Suprapubic skin (tissue), 4 donors: ENCODE results near the gene BAIAP3. TPM values are rescaled to one million over a fixed set of nuclear protein-coding genes. Genes with fewer than 3 reads are reported as not detected.

Source experiments
- DNase-seq, 2 donors: peaks; one replicate each; pipeline ENCODE4 v3.0.0-alpha.2; 2019; ENCODE audit warnings: low spot score in 2 of 2
- H3K27ac ChIP-seq: fragments of 200-600 bp; sonication (generic); one replicate; pipeline ENCODE4 v1.5.1; 2019
- H3K27me3 ChIP-seq: fragments of 200-600 bp; sonication (generic); one replicate; pipeline ENCODE4 v1.5.1; 2019
- H3K36me3 ChIP-seq: fragments of 200-600 bp; sonication (generic); one replicate; pipeline ENCODE4 v1.5.1; 2019
- H3K4me1 ChIP-seq: fragments of 200-600 bp; sonication (generic); one replicate; pipeline ENCODE4 v1.5.1; 2019
- H3K4me3 ChIP-seq: fragments of 200-600 bp; sonication (generic); one replicate; pipeline ENCODE4 v1.5.1; 2019; ENCODE audit warnings: mild to moderate bottlenecking
- H3K9me3 ChIP-seq: fragments of 200-600 bp; sonication (generic); one replicate; pipeline ENCODE4 v1.5.1; 2019
- EP300 ChIP-seq: sonication (generic); formaldehyde crosslinking; IDR thresholded peaks from one replicate; pipeline ENCODE4 v1.6.1; 2017; ENCODE audit warnings: antibody characterized with exemption
- POLR2A ChIP-seq, 2 donors: fragments of 450-650 bp; IDR thresholded peaks; one replicate each; pipeline ENCODE4 v1.6.1; 2017; ENCODE audit warnings: antibody characterized with exemption in 2 of 2, mild to moderate bottlenecking in 2 of 2, moderate library complexity in 2 of 2
- POLR2AphosphoS5 ChIP-seq, 3 donors: sonication (generic); formaldehyde crosslinking; IDR thresholded peaks; one replicate each; pipeline ENCODE4 v1.6.1; 2017; ENCODE audit warnings: antibody characterized with exemption in 3 of 3
- WGBS: methylation state at CpG from one replicate; pipeline ENCODE4 v1.1.5; 2018; 5-methylcytosine and 5-hydroxymethylcytosine counted together
- total RNA-seq, 4 donors: library from RNA; depleted of rRNA; stranded (reverse); fragments of >200 nt; gene quantifications; one replicate each; pipeline ENCODE4 v1.1.0, GENCODE V29; 2016
- TF ChIP-seq, protein P1 (sequence below), 2 donors: fragments of 200-600 bp in 1 of 2; fragments of 450-650 bp in 1 of 2; sonication (generic) in 1 of 2; IDR thresholded peaks; one replicate each; pipeline ENCODE4 v1.5.1; 2016 to 2019; ENCODE audit warnings: antibody characterized with exemption in 2 of 2, mild to moderate bottlenecking in 1 of 2, moderate library complexity in 1 of 2

BAIAP3 gene
- total RNA-seq, 4 donors from 2014 or later, result 0.87 to 6.2 (median 2.5) TPM

DNA sequence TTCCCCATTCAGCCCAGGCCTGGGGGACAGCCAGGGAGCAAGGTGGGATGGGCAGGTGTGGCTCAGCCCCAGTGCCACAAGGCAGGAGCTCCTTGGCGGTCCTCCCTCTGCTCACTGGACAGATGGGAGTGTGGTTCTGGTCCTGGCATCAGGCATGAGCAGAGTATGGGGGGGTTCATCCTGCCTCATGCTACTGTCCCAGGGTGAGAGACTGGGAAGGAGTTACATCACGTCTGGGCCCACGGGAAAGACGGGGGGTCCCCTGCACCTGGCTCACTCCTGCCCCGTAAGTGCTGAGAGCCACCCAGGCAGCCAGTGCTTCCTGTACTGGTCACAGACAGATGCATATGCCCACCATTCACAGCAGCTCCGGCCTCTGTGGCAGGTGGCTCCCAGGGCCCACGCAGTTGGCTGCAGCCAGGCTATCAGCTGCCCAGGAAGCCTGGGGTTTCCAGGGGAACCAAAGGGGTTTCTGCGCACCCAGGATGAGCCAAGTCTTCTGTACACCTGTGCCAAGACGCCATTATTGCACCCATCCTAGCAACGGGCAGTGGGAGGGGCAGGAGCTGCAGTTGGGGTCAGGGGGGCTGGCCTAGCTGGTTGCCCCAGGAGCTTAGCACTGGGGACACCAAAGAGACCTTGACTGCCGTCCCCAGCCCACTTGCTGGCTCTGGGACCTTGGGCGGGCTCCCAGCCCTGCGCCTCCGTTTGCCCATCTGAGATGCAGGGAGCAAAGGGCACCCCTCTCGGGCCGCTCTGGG is 1.9 kb downstream of the BAIAP3 start:
- Histone ChIP-seq H3K4me1 (peaks cover 35% of the 10 kb centered on the region), H3K9me3 (no peaks in the 10 kb centered on the region), H3K27ac (no peak overlapping the region), H3K36me3 (no peaks in the 10 kb centered on the region), H3K27me3 (peaks cover 84% of the 10 kb centered on the region), H3K4me3 (no peak overlapping the region)
- no peak for DNase-seq
- WGBS, result 50% methylated on average over 9 of the region's 16 CpGs
- TF ChIP-seq POLR2A (IDR thresholded peaks at IDR 0.05), result no peak
- TF ChIP-seq, protein P1, sequence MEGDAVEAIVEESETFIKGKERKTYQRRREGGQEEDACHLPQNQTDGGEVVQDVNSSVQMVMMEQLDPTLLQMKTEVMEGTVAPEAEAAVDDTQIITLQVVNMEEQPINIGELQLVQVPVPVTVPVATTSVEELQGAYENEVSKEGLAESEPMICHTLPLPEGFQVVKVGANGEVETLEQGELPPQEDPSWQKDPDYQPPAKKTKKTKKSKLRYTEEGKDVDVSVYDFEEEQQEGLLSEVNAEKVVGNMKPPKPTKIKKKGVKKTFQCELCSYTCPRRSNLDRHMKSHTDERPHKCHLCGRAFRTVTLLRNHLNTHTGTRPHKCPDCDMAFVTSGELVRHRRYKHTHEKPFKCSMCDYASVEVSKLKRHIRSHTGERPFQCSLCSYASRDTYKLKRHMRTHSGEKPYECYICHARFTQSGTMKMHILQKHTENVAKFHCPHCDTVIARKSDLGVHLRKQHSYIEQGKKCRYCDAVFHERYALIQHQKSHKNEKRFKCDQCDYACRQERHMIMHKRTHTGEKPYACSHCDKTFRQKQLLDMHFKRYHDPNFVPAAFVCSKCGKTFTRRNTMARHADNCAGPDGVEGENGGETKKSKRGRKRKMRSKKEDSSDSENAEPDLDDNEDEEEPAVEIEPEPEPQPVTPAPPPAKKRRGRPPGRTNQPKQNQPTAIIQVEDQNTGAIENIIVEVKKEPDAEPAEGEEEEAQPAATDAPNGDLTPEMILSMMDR (IDR thresholded peaks at IDR 0.05), result no peak
- no peak for TF ChIP-seq EP300
- no peak for TF ChIP-seq POLR2AphosphoS5 (IDR thresholded peaks at IDR 0.05)

- no peak for DNase-seq
- no peaks in the 10 kb centered on the region for H3K36me3 ChIP-seq
- no peak overlapping the region for H3K27ac ChIP-seq
- TF ChIP-seq POLR2AphosphoS5 (IDR thresholded peaks at IDR 0.05) (no peak), EP300 (no peak), POLR2A (IDR thresholded peaks at IDR 0.05) (no peak)
- TF ChIP-seq, protein P1 (IDR thresholded peaks at IDR 0.05), result no peak
- WGBS, result 15% methylated on average over 9 of the region's 12 CpGs
- peaks cover 78% of the 10 kb centered on the region for H3K27me3 ChIP-seq
- no peak overlapping the region for H3K4me3 ChIP-seq
- no peaks in the 10 kb centered on the region for H3K9me3 ChIP-seq
- peaks cover 34% of the 10 kb centered on the region for H3K4me1 ChIP-seq
Measured at GRCh38 chr16:1335996-1336395, 2.6 kb downstream of the BAIAP3 start.

DNA sequence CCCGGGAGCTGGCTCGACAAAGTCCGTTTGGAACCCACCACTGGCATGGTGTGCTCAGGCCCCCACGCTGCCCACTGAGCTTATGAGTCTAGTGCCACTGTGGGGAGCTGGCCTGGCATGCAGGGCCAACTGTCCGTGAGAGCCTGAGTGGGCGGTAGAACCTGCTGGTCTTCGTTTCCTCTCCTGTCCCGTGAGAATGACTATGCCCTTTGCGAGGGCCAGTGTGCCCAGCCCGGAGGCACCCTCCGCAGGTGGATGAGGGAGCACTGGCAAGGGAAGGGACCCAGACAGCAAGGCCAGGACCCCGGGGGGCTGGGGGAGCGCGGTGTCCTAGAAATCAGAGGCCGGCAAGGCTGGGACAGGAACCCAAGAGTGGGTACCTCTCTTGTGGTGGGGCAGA is 3.2 kb downstream of the BAIAP3 start:
- H3K36me3 ChIP-seq, result no peaks in the 10 kb centered on the region
- no peak for TF ChIP-seq POLR2AphosphoS5 (IDR thresholded peaks at IDR 0.05)
- TF ChIP-seq EP300, result no peak
- no peak for TF ChIP-seq POLR2A (IDR thresholded peaks at IDR 0.05)
- TF ChIP-seq, protein P1 (IDR thresholded peaks at IDR 0.05), result no peak
- DNase-seq, result no peak
- no peak overlapping the region for H3K4me3 ChIP-seq
- WGBS, result 77% methylated on average over 9 of the region's 15 CpGs
- peaks cover 28% of the 10 kb centered on the region for H3K4me1 ChIP-seq
- peaks cover 72% of the 10 kb centered on the region for H3K27me3 ChIP-seq
- H3K27ac ChIP-seq, result no peak overlapping the region
- no peaks in the 10 kb centered on the region for H3K9me3 ChIP-seq

DNA sequence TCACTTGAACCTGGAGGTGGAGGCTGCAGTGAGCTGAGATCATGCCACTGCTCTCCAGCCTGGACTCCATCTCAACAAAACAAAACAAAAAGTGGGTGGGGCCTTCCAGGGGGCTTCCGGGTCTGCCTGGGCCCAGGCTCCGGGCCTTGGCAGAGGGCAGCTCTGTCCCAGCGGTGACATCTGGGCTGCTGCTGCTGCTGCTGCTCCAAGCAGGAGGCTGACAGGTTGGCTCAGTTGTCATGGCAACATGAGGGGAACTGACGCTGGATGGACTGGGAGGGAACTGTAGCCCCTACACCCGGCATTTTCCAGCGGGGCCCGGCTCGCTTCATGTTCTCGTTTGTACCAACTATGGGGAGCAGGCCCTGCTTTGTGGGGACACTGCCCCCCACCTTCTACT is 4.0 kb downstream of the BAIAP3 start:
- H3K9me3 ChIP-seq, result no peaks in the 10 kb centered on the region
- H3K4me1 ChIP-seq, result peaks cover 26% of the 10 kb centered on the region
- H3K27ac ChIP-seq, result no peak overlapping the region
- WGBS, result 53% methylated on average over 2 of the region's 9 CpGs
- DNase-seq, result no peak
- H3K36me3 ChIP-seq, result no peaks in the 10 kb centered on the region
- TF ChIP-seq POLR2A (IDR thresholded peaks at IDR 0.05), result no peak
- TF ChIP-seq, protein P1 (IDR thresholded peaks at IDR 0.05), result no peak
- TF ChIP-seq EP300, result no peak
- TF ChIP-seq POLR2AphosphoS5 (IDR thresholded peaks at IDR 0.05), result no peak
- peaks cover 67% of the 10 kb centered on the region for H3K27me3 ChIP-seq
- H3K4me3 ChIP-seq, result no peak overlapping the region

DNA sequence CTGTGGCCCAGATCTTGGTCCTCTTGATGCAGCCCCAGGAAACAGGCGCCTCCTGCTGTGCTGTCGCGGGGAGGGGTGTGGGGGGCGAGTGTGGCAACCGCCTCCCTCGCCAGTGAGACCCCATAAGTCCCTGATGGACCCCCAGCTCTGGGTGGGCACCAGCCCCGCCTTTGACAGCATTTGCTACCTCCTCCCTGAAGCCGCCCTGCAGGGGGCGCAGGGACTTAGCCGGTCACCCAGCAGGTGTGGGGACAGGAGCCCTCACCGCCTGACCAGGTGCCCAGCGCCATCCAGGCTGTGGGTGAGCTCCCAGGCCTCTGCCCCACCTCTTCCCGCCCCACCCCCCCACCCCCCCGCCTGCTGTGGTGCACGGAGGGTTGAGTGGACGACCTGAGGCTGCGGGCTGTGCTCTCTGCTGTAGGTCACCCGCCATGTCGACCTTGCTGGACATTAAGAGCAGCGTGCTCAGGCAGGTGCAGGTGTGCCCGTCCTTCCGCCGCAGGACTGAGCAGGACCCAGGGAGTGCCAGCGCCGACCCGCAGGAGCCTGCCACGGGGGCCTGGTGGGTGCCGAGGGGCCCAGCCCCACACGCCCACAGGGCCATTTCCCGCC is 4.8 kb downstream of the BAIAP3 start:
- Histone ChIP-seq H3K9me3 (no peaks in the 10 kb centered on the region), H3K27me3 (peaks cover 61% of the 10 kb centered on the region), H3K27ac (no peak overlapping the region), H3K36me3 (no peaks in the 10 kb centered on the region), H3K4me1 (peaks cover 26% of the 10 kb centered on the region), H3K4me3 (no peak overlapping the region)
- WGBS, result 55% methylated on average over 2 of the region's 30 CpGs
- no peak for DNase-seq
- no peak for TF ChIP-seq POLR2AphosphoS5 (IDR thresholded peaks at IDR 0.05)
- no peak for TF ChIP-seq POLR2A (IDR thresholded peaks at IDR 0.05)
- TF ChIP-seq, protein P1 (IDR thresholded peaks at IDR 0.05), result no peak
